SK-N-SH (cell line): ENCODE measurements around the gene CHRNG. TPM values are rescaled to one million over a fixed set of nuclear protein-coding genes. Genes with fewer than 3 reads are reported as not detected.

Experiments
- CTCF ChIA-PET: fragments of 300-600, 350-600 bp; formaldehyde crosslinking; extraction: SDS; loops from one replicate; lab custom pipeline; 2021; lab: Yijun Ruan, JAX
- POLR2A ChIA-PET: fragments of 350-600 bp; sonication (Branson Sonifier 250); formaldehyde crosslinking; extraction: SDS; loops from one replicate; lab custom pipeline; 2020; ENCODE audit warnings: antibody characterized with exemption, inconsistent platforms; lab: Yijun Ruan, JAX
- DNase-seq: peaks from one replicate; pipeline ENCODE4 v3.0.0; 2012
- H2AFZ ChIP-seq: fragments of 200-600 bp; sonication (generic); 2 replicates; pipeline ENCODE4 v1.8.1; 2016; ENCODE audit warnings: antibody characterized with exemption, mild to moderate bottlenecking, low read depth
- H3F3A ChIP-seq: fragments of 200-600 bp; sonication (generic); replicated peaks from 2 replicates; pipeline ENCODE3; 2016; ENCODE audit warnings: antibody characterized with exemption, mild to moderate bottlenecking; ENCODE audit not compliant: insufficient read depth
- H3K27ac ChIP-seq, 2 experiments: fragments of 200-500 bp in 1 of 2; fragments of 200-600 bp in 1 of 2; sonication (Bioruptor generic) in 1 of 2; sonication (generic), shearing (Covaris generic) in 1 of 2; 2 replicates each; pipeline versions ENCODE4 v1.5.1 to v1.6.1; 2014 to 2016; ENCODE audit warnings: low read depth in 2 of 2, inconsistent platforms in 1 of 2, low read length in 1 of 2, mild to moderate bottlenecking in 1 of 2, mixed read lengths in 1 of 2
- H3K27me3 ChIP-seq: fragments of 200-600 bp; sonication (generic), shearing (Covaris generic); 2 replicates; pipeline ENCODE4 v1.6.1; 2016; ENCODE audit warnings: mixed run types; ENCODE audit not compliant: insufficient read depth
- H3K36me3 ChIP-seq, 2 experiments: fragments of 200-500 bp in 1 of 2; fragments of 200-600 bp in 1 of 2; sonication (Bioruptor generic) in 1 of 2; sonication (generic) in 1 of 2; replicated peaks in 1 of 2; 2 replicates each; pipeline versions ENCODE3 to v1.5.1; 2014 to 2016; ENCODE audit warnings: low read length in 1 of 2, mild to moderate bottlenecking in 1 of 2; ENCODE audit not compliant: insufficient read depth in 2 of 2, control insufficient read depth in 1 of 2
- H3K4me1 ChIP-seq, 2 experiments: fragments of 200-500 bp in 1 of 2; fragments of 200-600 bp in 1 of 2; sonication (Bioruptor generic) in 1 of 2; sonication (generic), shearing (Covaris generic) in 1 of 2; 2 replicates each; pipeline versions ENCODE4 v1.5.1 to v1.6.1; 2014 to 2016; ENCODE audit warnings: low read depth in 1 of 2, low read length in 1 of 2, mixed run types in 1 of 2; ENCODE audit not compliant: insufficient read depth in 2 of 2, control insufficient read depth in 1 of 2
- H3K4me2 ChIP-seq: fragments of 200-600 bp; sonication (generic), shearing (Covaris generic); 2 replicates; pipeline ENCODE4 v1.6.1; 2017; ENCODE audit warnings: mixed run types
- H3K4me3 ChIP-seq, 2 experiments: fragments of 200-500 bp in 1 of 2; fragments of 200-600 bp in 1 of 2; sonication (Bioruptor generic) in 1 of 2; sonication (generic), shearing (Covaris generic) in 1 of 2; 2 replicates each; pipeline versions ENCODE4 v1.5.1 to v1.8.1; 2014 to 2016; ENCODE audit warnings: low read depth in 2 of 2, inconsistent platforms in 1 of 2, low read length in 1 of 2, mild to moderate bottlenecking in 1 of 2, mixed read lengths in 1 of 2, moderate library complexity in 1 of 2
- H3K79me2 ChIP-seq: fragments of 200-600 bp; sonication (generic); 2 replicates; pipeline ENCODE4 v1.8.1; 2017; ENCODE audit warnings: mild to moderate bottlenecking; ENCODE audit not compliant: insufficient read depth
- H3K9ac ChIP-seq: fragments of 200-600 bp; sonication (generic); 2 replicates; pipeline ENCODE4 v1.6.1; 2017; ENCODE audit warnings: mixed run types
- H3K9me2 ChIP-seq: fragments of 200-600 bp; sonication (generic); 2 replicates; pipeline ENCODE4 v1.6.1; 2017; ENCODE audit warnings: mixed run types
- H3K9me3 ChIP-seq: fragments of 200-600 bp; sonication (generic); 2 replicates; pipeline ENCODE4 v1.6.1; 2017; ENCODE audit warnings: mixed run types, mild to moderate bottlenecking, moderate library complexity
- H4K20me1 ChIP-seq: fragments of 200-600 bp; sonication (generic); 2 replicates; pipeline ENCODE4 v1.6.1; 2017; ENCODE audit warnings: mild to moderate bottlenecking, mixed run types; ENCODE audit not compliant: insufficient read depth
- CHD2 ChIP-seq: fragments of 150-350 bp; IDR thresholded peaks from 2 replicates; pipeline ENCODE4 v1.6.1; 2018; ENCODE audit warnings: low read length; ENCODE audit not compliant: partially characterized antibody
- EP300 ChIP-seq, 2 experiments: IDR thresholded peaks; 2 replicates each; pipeline versions ENCODE4 v1.4.0 to v1.6.1; 2012; ENCODE audit warnings: borderline replicate concordance in 1 of 2, low read depth in 1 of 2, low read length in 1 of 2
- FOSL2 ChIP-seq: IDR thresholded peaks from 2 replicates; pipeline ENCODE4 v1.4.0; 2012; ENCODE audit warnings: low read depth, mild to moderate bottlenecking, moderate library complexity, borderline replicate concordance
- FOXJ3 ChIP-seq: sonication (generic); formaldehyde crosslinking; IDR thresholded peaks from 2 replicates; pipeline ENCODE4 v1.5.1; 2020; ENCODE audit warnings: mild to moderate bottlenecking, missing genetic modification reagents
- MEF2A ChIP-seq: IDR thresholded peaks from 2 replicates; pipeline ENCODE4 v1.4.0; 2012; ENCODE audit warnings: low read depth, borderline replicate concordance
- POLR2AphosphoS5 ChIP-seq: IDR thresholded peaks from 2 replicates; pipeline ENCODE4 v1.6.1; 2012; ENCODE audit warnings: low read depth, low read length
- RAD21 ChIP-seq: IDR thresholded peaks from 2 replicates; pipeline ENCODE4 v1.6.1; 2012; ENCODE audit warnings: mild to moderate bottlenecking, low read length
- RXRA ChIP-seq: IDR thresholded peaks from 2 replicates; pipeline ENCODE4 v1.4.0; 2012; ENCODE audit warnings: low read depth, mild to moderate bottlenecking, borderline replicate concordance
- TEAD4 ChIP-seq: IDR thresholded peaks from 2 replicates; pipeline ENCODE4 v1.4.0; 2012; ENCODE audit warnings: mild to moderate bottlenecking, borderline replicate concordance; ENCODE audit not compliant: insufficient read depth
- YY1 ChIP-seq: IDR thresholded peaks from 2 replicates; pipeline ENCODE4 v1.4.0; 2012; ENCODE audit warnings: low read depth, mild to moderate bottlenecking
- WGBS: methylation state at CpG from one replicate; pipeline ENCODE4 v1.1.6; 2017; ENCODE audit warnings: low lambda C conversion rate; 5-methylcytosine and 5-hydroxymethylcytosine counted together
- polyA plus RNA-seq, 3 experiments: library from polyadenylated mRNA; depleted of rRNA; stranded (reverse); fragments of >200 nt; gene quantifications; 2 replicates each; pipeline ENCODE4 v1.2.3, GENCODE V29; 2012
- TF ChIP-seq, protein P1 (sequence below): fragments of 150-350 bp; IDR thresholded peaks from 2 replicates; pipeline ENCODE4 v1.6.1; 2016; ENCODE audit warnings: mild to moderate bottlenecking, low read depth, low read length
- TF ChIP-seq, protein P2 (sequence below): fragments of 200-600 bp; sonication (generic); IDR thresholded peaks from 2 replicates; pipeline ENCODE4 v1.6.1; 2017; ENCODE audit warnings: antibody characterized with exemption, mild to moderate bottlenecking, moderate library complexity
- TF ChIP-seq, protein P3 (sequence below): IDR thresholded peaks from 2 replicates; pipeline ENCODE4 v1.4.0; 2012; ENCODE audit warnings: low read depth, borderline replicate concordance

CHRNG gene
- polyA plus RNA-seq, 1 of the 3 experiments (the other 2 are of a cell fraction), result not detected

DNA sequence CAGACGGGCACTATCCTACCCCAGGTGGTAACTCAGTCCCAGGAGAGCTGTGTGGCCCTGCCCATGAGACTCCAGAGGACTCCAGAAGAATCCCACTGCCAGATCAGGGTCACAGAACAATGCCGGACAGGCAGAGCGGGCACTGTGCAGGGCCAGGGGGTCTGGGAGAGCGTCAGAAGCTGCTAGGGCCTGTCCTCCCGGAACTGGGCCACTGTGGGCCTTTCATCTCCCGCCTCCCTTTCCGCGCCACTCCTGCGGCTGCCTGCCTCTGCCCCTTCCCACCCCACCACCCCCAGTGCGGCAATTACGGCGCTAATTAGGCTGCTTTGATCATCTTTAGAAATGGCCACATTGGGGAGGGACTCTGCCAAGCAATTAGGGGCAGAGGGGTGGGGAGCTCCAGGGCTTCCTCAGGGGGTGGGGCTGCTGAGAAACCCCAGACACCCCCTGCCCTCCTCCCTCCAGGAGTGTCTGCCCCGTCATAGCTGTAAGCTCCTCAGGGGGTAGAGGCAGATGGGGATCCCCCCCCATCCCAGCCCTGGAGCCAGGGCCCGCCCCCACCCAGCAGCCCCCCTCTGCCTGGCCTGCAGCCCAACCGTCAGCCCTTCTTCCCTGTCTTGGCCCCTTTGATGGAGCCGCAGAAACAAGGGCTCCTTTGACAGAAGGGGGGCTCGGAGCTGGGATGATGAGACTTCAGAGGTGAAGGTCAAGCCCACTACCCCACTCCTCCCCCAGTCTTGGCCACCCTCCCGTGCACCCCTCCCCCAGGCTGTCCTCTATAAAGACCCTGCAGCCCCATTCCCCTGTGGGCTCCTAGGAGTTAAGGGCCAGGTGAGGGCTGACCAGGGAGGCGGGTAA, 19.7 kb upstream of the CHRNG start, which contains the start of gene PRSS56:
TSS of gene PRSS56 (plus strand) at position 808 of the 858 bp plus-strand sequence. CDS start 211 bp downstream, outside the sequence.
- ChIA-PET CTCF (interaction anchor here (1.1 to 9.7 kb wide), 15 partner anchors 8 to 619 kb away, joined by 3 to 196 read pairs (median 17); no protein-coding TSS in a partner anchor), POLR2A (no interaction called here)
- Histone ChIP-seq H2AFZ (no peak within 1 kb of the TSS), H3K9me3 (no peaks in the 10 kb centered on the region), H4K20me1 (no peaks in the 10 kb centered on the region), H3K4me2 (no peak within 1 kb of the TSS), H3K9me2 (no peaks in the 10 kb centered on the region), H3F3A (no peaks in the 10 kb centered on the region), H3K9ac (no peak within 1 kb of the TSS), H3K36me3 (no peaks in the 10 kb centered on the region), H3K27ac (no peak within 1 kb of the TSS), H3K79me2 (no peaks in the 10 kb centered on the region), H3K4me3 (no peak within 1 kb of the TSS), H3K27me3 (peaks cover 29% of the 10 kb centered on the region), H3K4me1 (peaks cover 0 to 17% of the 10 kb centered on the region in 2 experiments; a peak in 1 of 4 replicates)
- DNase-seq, result no peak
- no peak for TF ChIP-seq YY1
- TF ChIP-seq FOSL2, result no peak
- TF ChIP-seq, protein P1, sequence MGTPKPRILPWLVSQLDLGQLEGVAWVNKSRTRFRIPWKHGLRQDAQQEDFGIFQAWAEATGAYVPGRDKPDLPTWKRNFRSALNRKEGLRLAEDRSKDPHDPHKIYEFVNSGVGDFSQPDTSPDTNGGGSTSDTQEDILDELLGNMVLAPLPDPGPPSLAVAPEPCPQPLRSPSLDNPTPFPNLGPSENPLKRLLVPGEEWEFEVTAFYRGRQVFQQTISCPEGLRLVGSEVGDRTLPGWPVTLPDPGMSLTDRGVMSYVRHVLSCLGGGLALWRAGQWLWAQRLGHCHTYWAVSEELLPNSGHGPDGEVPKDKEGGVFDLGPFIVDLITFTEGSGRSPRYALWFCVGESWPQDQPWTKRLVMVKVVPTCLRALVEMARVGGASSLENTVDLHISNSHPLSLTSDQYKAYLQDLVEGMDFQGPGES, result no peak
- no peak for TF ChIP-seq POLR2AphosphoS5
- TF ChIP-seq TEAD4, result no peak
- TF ChIP-seq, protein P2, sequence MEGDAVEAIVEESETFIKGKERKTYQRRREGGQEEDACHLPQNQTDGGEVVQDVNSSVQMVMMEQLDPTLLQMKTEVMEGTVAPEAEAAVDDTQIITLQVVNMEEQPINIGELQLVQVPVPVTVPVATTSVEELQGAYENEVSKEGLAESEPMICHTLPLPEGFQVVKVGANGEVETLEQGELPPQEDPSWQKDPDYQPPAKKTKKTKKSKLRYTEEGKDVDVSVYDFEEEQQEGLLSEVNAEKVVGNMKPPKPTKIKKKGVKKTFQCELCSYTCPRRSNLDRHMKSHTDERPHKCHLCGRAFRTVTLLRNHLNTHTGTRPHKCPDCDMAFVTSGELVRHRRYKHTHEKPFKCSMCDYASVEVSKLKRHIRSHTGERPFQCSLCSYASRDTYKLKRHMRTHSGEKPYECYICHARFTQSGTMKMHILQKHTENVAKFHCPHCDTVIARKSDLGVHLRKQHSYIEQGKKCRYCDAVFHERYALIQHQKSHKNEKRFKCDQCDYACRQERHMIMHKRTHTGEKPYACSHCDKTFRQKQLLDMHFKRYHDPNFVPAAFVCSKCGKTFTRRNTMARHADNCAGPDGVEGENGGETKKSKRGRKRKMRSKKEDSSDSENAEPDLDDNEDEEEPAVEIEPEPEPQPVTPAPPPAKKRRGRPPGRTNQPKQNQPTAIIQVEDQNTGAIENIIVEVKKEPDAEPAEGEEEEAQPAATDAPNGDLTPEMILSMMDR, result no peak
- no peak for TF ChIP-seq RXRA
- TF ChIP-seq, protein P3, sequence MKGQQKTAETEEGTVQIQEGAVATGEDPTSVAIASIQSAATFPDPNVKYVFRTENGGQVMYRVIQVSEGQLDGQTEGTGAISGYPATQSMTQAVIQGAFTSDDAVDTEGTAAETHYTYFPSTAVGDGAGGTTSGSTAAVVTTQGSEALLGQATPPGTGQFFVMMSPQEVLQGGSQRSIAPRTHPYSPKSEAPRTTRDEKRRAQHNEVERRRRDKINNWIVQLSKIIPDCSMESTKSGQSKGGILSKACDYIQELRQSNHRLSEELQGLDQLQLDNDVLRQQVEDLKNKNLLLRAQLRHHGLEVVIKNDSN, result no peak
- TF ChIP-seq EP300 (IDR thresholded peaks at IDR 0.05; ENCODE audit: borderline replicate concordance in 1 of 2, low read depth in 1 of 2, low read length in 1 of 2), result no peak
- no peak for TF ChIP-seq CHD2
- no peak for TF ChIP-seq FOXJ3
- no peak for TF ChIP-seq MEF2A
- TF ChIP-seq RAD21, result no peak
- WGBS, result 72% methylated on average over 18 of the region's 19 CpGs
